ENCODE results near the gene PAPPA2.
A peak's percentile ranks its signal among the peaks of the same experiment; 100 is the strongest.
"Not testable (repeated sequence)": the region's sequence is repeated elsewhere in the genome, so short reads cannot be mapped to it uniquely, and the experiment has no call there.

The PAPPA2 gene

DNA sequence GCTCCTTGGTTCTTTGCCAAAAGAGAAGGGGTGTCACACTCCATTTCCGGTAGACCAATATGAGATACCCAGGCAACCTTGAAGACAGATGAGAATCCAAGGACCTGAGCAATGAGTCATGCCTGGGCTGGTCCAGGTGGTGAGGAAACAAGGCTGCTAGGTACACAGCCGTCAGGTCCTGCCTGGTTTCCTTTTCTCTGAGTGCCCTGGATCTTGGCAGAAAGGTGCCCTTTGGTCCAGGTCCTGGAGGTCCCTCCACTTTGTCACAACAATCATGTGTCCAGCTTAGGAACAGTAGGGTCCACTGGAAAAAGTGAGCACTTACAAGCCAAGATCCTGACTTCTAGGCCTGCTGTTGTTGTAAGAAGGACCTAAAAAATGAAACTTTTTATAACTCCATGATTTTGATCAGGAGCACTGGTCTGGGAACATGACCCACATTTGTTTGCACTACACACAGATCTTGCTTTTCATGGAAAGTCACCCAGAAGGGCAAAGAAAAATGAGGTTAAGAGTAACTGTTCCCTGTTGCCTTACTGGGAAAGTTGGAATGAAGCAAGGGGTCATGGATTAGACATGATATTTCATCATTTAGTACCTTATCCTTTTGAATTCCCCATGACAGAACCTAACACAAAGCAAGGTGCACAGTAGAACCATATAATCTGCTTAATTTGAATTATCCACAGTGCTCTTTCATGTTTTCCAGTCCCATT, 94.7 kb downstream of the PAPPA2 start:
- Histone ChIP-seq H3K36me3 (no peaks in the 10 kb centered on the region), H3K4me2 (no peak overlapping the region), H4K20me1 (no peaks in the 10 kb centered on the region), H3K4me1 (peaks cover 0 to 3% (median 0%) of the 10 kb centered on the region in 10 experiments; a peak in 3 of 20 replicates), H3K9ac (no peak overlapping the region), H3K27ac (no peak overlapping the region), H3K27me3 (no peaks in the 10 kb centered on the region), H3K4me3 (no peak overlapping the region), H3K9me3 (replicated peaks in 1 of 11) (no peaks in the 10 kb centered on the region)
- no peak for TF ChIP-seq Cebpa-rat (IDR thresholded peaks at IDR 0.05)

GRCh38 chr1:176558561-176558960, 95.6 kb downstream of the PAPPA2 start:
- H3K4me2 ChIP-seq: no peak overlapping the region
- H3K27me3 ChIP-seq: no peaks in the 10 kb centered on the region
- H3K36me3 ChIP-seq: no peaks in the 10 kb centered on the region
- no peak overlapping the region for H3K9ac ChIP-seq
- H3K9me3 ChIP-seq (replicated peaks in 1 of 11): no peaks in the 10 kb centered on the region
- no peak for TF ChIP-seq Cebpa-rat (IDR thresholded peaks at IDR 0.05)
- H4K20me1 ChIP-seq: no peaks in the 10 kb centered on the region
- no peak overlapping the region for H3K4me3 ChIP-seq
- H3K4me1 ChIP-seq: peaks cover 0 to 7% (median 2%) of the 10 kb centered on the region in 10 experiments; a peak in 11 of 20 replicates
- H3K27ac ChIP-seq: no peak overlapping the region

DNA sequence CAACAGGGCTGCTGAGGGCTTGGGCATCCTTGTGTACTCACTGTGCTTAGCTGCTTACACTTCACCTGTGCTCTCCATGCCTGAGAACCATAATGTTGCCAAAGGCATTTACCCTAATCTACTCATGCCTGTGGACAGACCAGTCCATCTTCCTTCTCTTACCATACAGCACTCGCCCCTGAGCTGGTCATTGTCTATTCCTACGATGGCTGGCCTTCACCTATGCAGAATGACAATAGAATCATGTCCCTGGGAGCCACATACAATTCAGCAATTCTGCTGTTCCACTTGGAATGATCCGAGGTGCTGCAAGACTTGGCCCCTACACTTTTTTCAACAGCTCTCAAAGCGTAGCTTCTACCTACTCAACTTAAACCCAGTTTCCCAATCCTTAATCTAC, 96.5 kb downstream of the PAPPA2 start:
- Histone ChIP-seq H3K36me3 (no peaks in the 10 kb centered on the region), H3K4me2 (no peak overlapping the region), H3K27ac (no peak overlapping the region), H3K4me3 (no peak overlapping the region), H3K4me1 (peaks cover 0 to 13% (median 7%) of the 10 kb centered on the region in 10 experiments; a peak in 13 of 20 replicates), H3K9ac (no peak overlapping the region), H3K27me3 (no peaks in the 10 kb centered on the region), H3K9me3 (replicated peaks in 1 of 11) (no peaks in the 10 kb centered on the region), H4K20me1 (no peaks in the 10 kb centered on the region)
- no peak for TF ChIP-seq Cebpa-rat (IDR thresholded peaks at IDR 0.05)

DNA sequence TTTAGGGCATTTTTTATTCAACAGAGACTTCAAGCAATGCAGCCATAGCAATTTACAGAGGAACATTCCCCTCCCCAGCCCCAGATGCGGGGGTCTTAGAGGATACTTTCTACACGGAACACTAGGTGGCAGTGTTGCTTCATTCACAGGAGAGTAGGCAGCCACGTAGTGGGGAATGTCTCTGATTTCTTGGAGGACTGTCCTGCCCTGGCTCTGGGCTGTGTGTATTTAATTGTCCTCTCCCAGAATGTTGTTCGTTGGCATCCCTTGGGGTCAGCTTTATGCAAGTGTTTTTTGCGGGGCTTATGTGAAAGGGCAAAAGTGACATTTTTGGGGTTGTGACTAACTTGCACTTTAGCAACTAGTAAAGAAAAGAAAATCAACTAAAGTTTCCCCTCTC, 96.9 kb downstream of the PAPPA2 start:
- no peaks in the 10 kb centered on the region for H3K36me3 ChIP-seq
- H3K27ac ChIP-seq: no peak overlapping the region

GRCh38 chr1:176560681-176561080, 97.7 kb downstream of the PAPPA2 start:
- peaks cover 0 to 13% (median 7%) of the 10 kb centered on the region in 10 experiments; a peak in 13 of 20 replicates for H3K4me1 ChIP-seq
- no peak overlapping the region for H3K9ac ChIP-seq
- H3K4me3 ChIP-seq: no peak overlapping the region
- no peaks in the 10 kb centered on the region for H4K20me1 ChIP-seq
- peak overlapping the region in 1 of 11 experiments; percentile 14; a peak in 1 of 22 replicates for H3K4me2 ChIP-seq
- no peak overlapping the region for H3K27ac ChIP-seq
- no peaks in the 10 kb centered on the region for H3K36me3 ChIP-seq
- H3K9me3 ChIP-seq (replicated peaks in 1 of 11): no peaks in the 10 kb centered on the region
- no peak for TF ChIP-seq Cebpa-rat (IDR thresholded peaks at IDR 0.05)
- H3K27me3 ChIP-seq: no peaks in the 10 kb centered on the region

More for the DNA sequence above, 96.9 kb downstream of the PAPPA2 start:
- H3K9ac ChIP-seq: no peak overlapping the region
- TF ChIP-seq Cebpa-rat (IDR thresholded peaks at IDR 0.05): no peak
- H3K27me3 ChIP-seq: no peaks in the 10 kb centered on the region
- H4K20me1 ChIP-seq: no peaks in the 10 kb centered on the region
- no peaks in the 10 kb centered on the region for H3K9me3 ChIP-seq (replicated peaks in 1 of 11)
- no peak overlapping the region for H3K4me2 ChIP-seq
- peaks cover 0 to 13% (median 7%) of the 10 kb centered on the region in 10 experiments; a peak in 13 of 20 replicates for H3K4me1 ChIP-seq
- no peak overlapping the region for H3K4me3 ChIP-seq

- not testable (repeated sequence) for H3K4me2 ChIP-seq
Observed at GRCh38 chr1:176561761-176562160, 98.8 kb downstream of the PAPPA2 start.

DNA sequence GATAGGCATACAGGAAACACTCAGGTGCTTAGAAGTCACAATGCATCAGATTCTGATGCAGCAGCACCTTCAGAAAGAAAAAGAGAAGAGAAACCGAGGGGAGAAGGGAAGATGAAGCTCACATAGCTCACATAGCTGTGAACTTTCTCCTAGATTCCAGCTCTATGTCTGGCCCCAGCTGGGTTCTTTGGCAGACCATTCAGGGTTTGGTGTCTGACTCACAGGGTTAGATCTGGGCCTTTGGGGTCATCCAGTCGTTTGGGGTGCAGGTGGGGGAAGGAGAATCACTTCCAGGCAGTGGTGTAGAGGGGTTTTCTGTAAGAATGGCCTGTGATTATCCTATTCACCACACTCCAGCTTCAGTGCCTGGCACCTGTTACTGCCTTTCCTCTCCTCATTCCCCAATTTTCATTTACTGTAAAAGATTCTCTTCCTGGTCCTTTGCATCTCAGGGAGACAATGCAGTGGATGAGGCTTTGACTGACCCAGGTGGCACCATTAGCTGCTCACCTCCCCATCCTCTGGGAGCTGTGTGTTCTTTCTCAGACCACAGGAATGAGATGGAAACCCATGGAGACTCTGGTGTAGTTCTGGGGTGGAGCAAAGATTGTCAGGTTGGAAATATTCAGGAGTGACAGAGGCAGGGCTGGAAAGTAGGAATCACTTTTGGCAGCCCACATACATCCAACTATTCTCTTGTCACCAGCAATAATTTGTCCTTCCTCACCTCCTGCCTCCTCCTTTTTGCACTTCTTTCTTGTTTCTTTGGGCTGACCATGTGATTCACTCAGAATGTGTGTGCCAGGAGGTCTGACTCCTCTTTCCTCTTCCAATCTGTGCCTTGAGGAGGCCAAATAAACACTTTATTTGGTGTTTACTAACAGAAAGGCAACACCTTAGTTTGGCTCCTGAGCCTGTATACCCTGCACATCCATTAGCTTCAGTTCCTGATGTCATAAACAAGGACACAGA, 103.3 kb downstream of the PAPPA2 start:
- Histone ChIP-seq H3K4me1 (peaks cover 0 to 10% (median 7%) of the 10 kb centered on the region in 10 experiments; a peak in 13 of 20 replicates), H4K20me1 (no peaks in the 10 kb centered on the region), H3K9me3 (replicated peaks in 1 of 11) (no peaks in the 10 kb centered on the region), H3K36me3 (no peaks in the 10 kb centered on the region), H3K27ac (no peak overlapping the region), H3K27me3 (no peaks in the 10 kb centered on the region), H3K9ac (no peak overlapping the region), H3K4me3 (no peak overlapping the region), H3K4me2 (no peak overlapping the region)
- no peak for TF ChIP-seq Cebpa-rat (IDR thresholded peaks at IDR 0.05)

More at GRCh38 chr1:176561761-176562160, 98.8 kb downstream of the PAPPA2 start:
- not testable (repeated sequence) for H3K9ac ChIP-seq; H3K4me3 ChIP-seq; H3K27me3 ChIP-seq; H3K9me3 ChIP-seq (replicated peaks in 1 of 11); H3K36me3 ChIP-seq; H4K20me1 ChIP-seq; H3K27ac ChIP-seq
- H3K4me1 ChIP-seq: peaks cover 0 to 13% (median 7%) of the 10 kb centered on the region in 10 experiments; a peak in 13 of 20 replicates

DNA sequence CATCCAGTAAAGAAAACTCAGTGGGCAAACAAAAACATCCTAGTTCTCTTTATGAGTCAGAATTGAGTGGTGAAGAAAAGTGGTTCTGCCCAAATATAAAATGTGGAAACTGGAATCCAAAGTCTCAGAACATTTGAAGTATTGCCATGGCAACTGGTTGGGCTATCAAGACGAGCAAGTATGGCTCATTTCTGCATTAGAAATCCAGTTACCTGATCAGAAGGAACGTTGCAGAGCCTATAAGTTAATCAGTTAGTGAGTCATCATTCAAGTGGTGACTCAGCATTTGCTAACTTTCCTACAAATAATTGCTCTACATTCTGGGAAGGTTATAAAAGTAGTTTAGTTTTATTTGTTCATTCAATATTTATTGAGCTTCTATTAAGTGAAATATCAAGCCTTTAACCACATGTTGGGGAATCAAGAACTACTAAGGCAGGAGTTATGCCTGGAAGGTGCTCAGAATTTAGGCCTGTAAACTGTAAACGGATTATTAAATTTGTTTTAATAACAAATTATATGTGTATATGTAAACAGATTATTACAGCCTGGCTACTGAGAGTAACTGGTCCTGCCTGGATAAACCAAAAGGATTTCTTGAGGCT, 104.3 kb downstream of the PAPPA2 start:
- H4K20me1 ChIP-seq: no peaks in the 10 kb centered on the region
- no peaks in the 10 kb centered on the region for H3K27me3 ChIP-seq
- peaks cover 0 to 10% (median 7%) of the 10 kb centered on the region in 10 experiments; a peak in 13 of 20 replicates for H3K4me1 ChIP-seq
- no peaks in the 10 kb centered on the region for H3K9me3 ChIP-seq (replicated peaks in 1 of 11)
- H3K4me3 ChIP-seq: no peak overlapping the region
- no peak overlapping the region for H3K27ac ChIP-seq
- H3K4me2 ChIP-seq: no peak overlapping the region
- TF ChIP-seq Cebpa-rat (IDR thresholded peaks at IDR 0.05): no peak
- no peaks in the 10 kb centered on the region for H3K36me3 ChIP-seq
- H3K9ac ChIP-seq: no peak overlapping the region

- no peaks in the 10 kb centered on the region for H3K36me3 ChIP-seq
- no peaks in the 10 kb centered on the region for H3K9me3 ChIP-seq (replicated peaks in 1 of 11)
- no peak overlapping the region for H3K9ac ChIP-seq
- TF ChIP-seq Cebpa-rat (IDR thresholded peaks at IDR 0.05): no peak
- H3K4me3 ChIP-seq: no peak overlapping the region
- no peak overlapping the region for H3K27ac ChIP-seq
- H4K20me1 ChIP-seq: no peaks in the 10 kb centered on the region
- H3K4me1 ChIP-seq: peaks cover 0 to 10% (median 7%) of the 10 kb centered on the region in 10 experiments; a peak in 13 of 20 replicates
- no peak overlapping the region for H3K4me2 ChIP-seq
- no peaks in the 10 kb centered on the region for H3K27me3 ChIP-seq
Observed at GRCh38 chr1:176568185-176568584, 105.2 kb downstream of the PAPPA2 start.
